Prostate gland (tissue), 2 donors: ENCODE measurements around the gene HPN. TPM values are rescaled to one million over a fixed set of nuclear protein-coding genes. Genes with fewer than 3 reads are reported as not detected.

ENCODE experiments used
- DNase-seq: peaks from one replicate; pipeline ENCODE4 v3.0.0-alpha.2; 2019; ENCODE audit warnings: low spot score
- H3K27ac ChIP-seq, 2 donors: fragments of 200-600 bp; sonication (generic); 2 replicates each; pipeline ENCODE4 v1.5.1; 2017 to 2019
- H3K27me3 ChIP-seq: fragments of 200-600 bp; sonication (generic); replicated peaks from 2 replicates; pipeline ENCODE4 v1.5.1; 2019; ENCODE audit not compliant: insufficient read depth
- H3K36me3 ChIP-seq, 2 donors: fragments of 200-600 bp; sonication (generic); 1 replicate in 1 of 2; 2 replicates in 1 of 2; pipeline versions ENCODE4 v1.5.1 to v1.8.1; 2017 to 2019
- H3K4me1 ChIP-seq: fragments of 200-600 bp; sonication (generic); replicated peaks from 2 replicates; pipeline ENCODE4 v1.5.1; 2019
- H3K4me3 ChIP-seq, 2 donors: fragments of 200-600 bp; sonication (generic); 2 replicates each; pipeline ENCODE4 v1.5.1; 2017 to 2019
- H3K9me3 ChIP-seq: fragments of 200-600 bp; sonication (generic); 2 replicates; pipeline ENCODE4 v1.5.1; 2017
- POLR2A ChIP-seq: fragments of 450-650 bp; IDR thresholded peaks from one replicate; pipeline ENCODE4 v1.6.1; 2016; ENCODE audit warnings: antibody characterized with exemption, mild to moderate bottlenecking
- POLR2AphosphoS5 ChIP-seq: sonication (generic); formaldehyde crosslinking; IDR thresholded peaks from one replicate; pipeline ENCODE4 v1.6.1; 2017; ENCODE audit warnings: antibody characterized with exemption
- WGBS: methylation state at CpG from one replicate; pipeline ENCODE4 v1.1.5; 2018; 5-methylcytosine and 5-hydroxymethylcytosine counted together
- intact Hi-C: fragments of 100-400 bp; cut with DNase I; formaldehyde crosslinking; loops from one replicate; pipeline ENCODE4 v1.14.2; 2022
- total RNA-seq, 2 donors: library from RNA; depleted of rRNA; stranded (reverse); fragments of >200 nt; gene quantifications; one replicate each; pipeline ENCODE4 v1.1.0, GENCODE V29; 2016
- TF ChIP-seq, protein P1 (sequence below), 4 experiments: fragments of 200-600 bp in 2 of 4; fragments of 450-650 bp in 2 of 4; sonication (generic) in 2 of 4; IDR thresholded peaks; 1 replicate in 3 of 4; 2 replicates in 1 of 4; pipeline ENCODE4 v1.5.1; 2016 to 2019; ENCODE audit warnings: antibody characterized with exemption in 4 of 4, mild to moderate bottlenecking in 2 of 4, moderate library complexity in 2 of 4

HPN gene
- total RNA-seq, 2 donors from 2014 or later, result 14.8 to 22.6 TPM

DNA sequence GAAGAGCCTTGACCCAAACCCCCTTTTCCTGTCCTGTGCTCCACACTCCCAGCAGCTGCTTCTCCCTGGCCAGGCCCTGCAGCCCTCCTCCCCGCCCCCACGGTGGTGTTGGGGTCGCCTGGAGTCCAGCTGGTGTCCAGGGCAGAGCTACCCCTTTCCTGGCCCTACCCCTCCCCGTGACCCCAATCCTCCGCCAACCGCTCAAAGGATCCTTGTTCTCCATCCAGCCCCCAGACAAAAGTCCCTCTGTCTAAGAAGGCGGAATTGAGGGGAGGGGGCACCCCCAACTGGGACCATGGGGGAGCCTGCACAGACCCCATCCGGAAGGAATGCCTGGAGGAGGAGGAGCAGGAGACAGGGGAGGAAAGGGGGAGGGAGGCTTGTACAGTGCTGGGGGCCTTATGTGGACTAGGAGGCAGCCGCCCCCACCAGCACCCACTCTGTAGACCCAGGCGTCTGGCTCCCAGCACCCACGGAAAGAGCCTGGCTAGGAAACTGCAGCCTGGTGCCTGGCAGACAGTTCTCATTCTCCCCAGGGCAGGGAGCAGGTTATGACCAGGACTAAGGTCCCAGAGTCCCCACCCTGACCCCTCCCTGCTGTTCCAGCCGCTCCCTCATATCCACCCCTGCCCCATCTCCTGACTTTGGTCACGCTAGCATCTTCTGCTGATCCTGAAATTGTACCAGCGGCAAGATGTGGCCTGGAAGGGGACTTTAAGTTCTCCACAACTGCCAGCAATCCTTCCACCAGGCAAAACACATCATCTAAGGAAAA lies 73.8 kb downstream of the HPN start, which contains the start of gene FXYD3:
Gene FXYD3 (plus strand): TSS at position 647 of the 775 bp plus-strand sequence. CDS start 3,554 bp downstream, outside the sequence.
- 35% methylated on average over 14 of the region's 14 CpGs for WGBS
- no peaks in the 10 kb centered on the region for H3K36me3 ChIP-seq
- H3K9me3 ChIP-seq, result no peaks in the 10 kb centered on the region
- peak within 1 kb of the TSS; percentile 83 to 88 for H3K27ac ChIP-seq
- H3K4me3 ChIP-seq, result peak within 1 kb of the TSS; percentile 64 to 65
- TF ChIP-seq POLR2A, result peak; percentile 34
- TF ChIP-seq POLR2AphosphoS5, result no peak
- TF ChIP-seq, protein P1, sequence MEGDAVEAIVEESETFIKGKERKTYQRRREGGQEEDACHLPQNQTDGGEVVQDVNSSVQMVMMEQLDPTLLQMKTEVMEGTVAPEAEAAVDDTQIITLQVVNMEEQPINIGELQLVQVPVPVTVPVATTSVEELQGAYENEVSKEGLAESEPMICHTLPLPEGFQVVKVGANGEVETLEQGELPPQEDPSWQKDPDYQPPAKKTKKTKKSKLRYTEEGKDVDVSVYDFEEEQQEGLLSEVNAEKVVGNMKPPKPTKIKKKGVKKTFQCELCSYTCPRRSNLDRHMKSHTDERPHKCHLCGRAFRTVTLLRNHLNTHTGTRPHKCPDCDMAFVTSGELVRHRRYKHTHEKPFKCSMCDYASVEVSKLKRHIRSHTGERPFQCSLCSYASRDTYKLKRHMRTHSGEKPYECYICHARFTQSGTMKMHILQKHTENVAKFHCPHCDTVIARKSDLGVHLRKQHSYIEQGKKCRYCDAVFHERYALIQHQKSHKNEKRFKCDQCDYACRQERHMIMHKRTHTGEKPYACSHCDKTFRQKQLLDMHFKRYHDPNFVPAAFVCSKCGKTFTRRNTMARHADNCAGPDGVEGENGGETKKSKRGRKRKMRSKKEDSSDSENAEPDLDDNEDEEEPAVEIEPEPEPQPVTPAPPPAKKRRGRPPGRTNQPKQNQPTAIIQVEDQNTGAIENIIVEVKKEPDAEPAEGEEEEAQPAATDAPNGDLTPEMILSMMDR (IDR thresholded peaks at IDR 0.05), result no peak
- no peaks in the 10 kb centered on the region for H3K27me3 ChIP-seq
- DNase-seq, result no peak
- intact Hi-C loops, result no loop called here
- H3K4me1 ChIP-seq, result no peaks in the 10 kb centered on the region

Other genes with a start within 250 kb of the HPN start
- gene ZNF30, start 114.8 kb upstream of the HPN start, total RNA-seq, result 1 to 10 TPM; 2.3 to 7.2 TPM
- gene ZNF792, start 77.5 kb upstream of the HPN start, total RNA-seq, result 1 to 10 TPM; 8.2 to 9.3 TPM
- gene GRAMD1A, start 41.4 kb upstream of the HPN start, total RNA-seq, result 100 to 1,000 TPM in 1 of 2 donors, 10 to 100 TPM in 1; 32.2 to 120 TPM
- gene SCN1B, start 11.3 kb upstream of the HPN start, total RNA-seq, result 10 to 100 TPM in 1 of 2 donors, 1 to 10 TPM in 1; 9.7 to 10.6 TPM
- gene FXYD3, start 74.1 kb downstream of the HPN start, total RNA-seq, result 1,000 to 10,000 TPM in 1 of 2 donors, 100 to 1,000 TPM in 1; 365 to 1,352 TPM
- 10 to 100 TPM in 1 of 2 donors, 1 to 10 TPM in 1; 9.1 to 16.3 TPM for gene LGI4, start 93.3 kb downstream of the HPN start, total RNA-seq
- gene FXYD1, start 97.1 kb downstream of the HPN start, total RNA-seq, result 10 to 100 TPM; 15.9 to 30.6 TPM
- not detected for gene FXYD7, start 101.5 kb downstream of the HPN start, total RNA-seq
- gene FXYD5, start 113.0 kb downstream of the HPN start, total RNA-seq, result 10 to 100 TPM; 18.8 to 43.2 TPM
- gene FAM187B, start 187.0 kb downstream of the HPN start, total RNA-seq, result 1 to 10 TPM in 1 of 2 donors, not detected in 1; 1.1 TPM
- 100 to 1,000 TPM; 119 to 202 TPM for gene LSR, start 207.3 kb downstream of the HPN start, total RNA-seq
- 100 to 1,000 TPM; 107 to 151 TPM for gene USF2, start 227.2 kb downstream of the HPN start, total RNA-seq
- 1 to 10 TPM; 2.0 to 2.2 TPM for gene HAMP, start 240.8 kb downstream of the HPN start, total RNA-seq